Adipocyte (in vitro differentiated cells): ENCODE data around the gene LRMDA.
"Not testable (repeated sequence)": the region's sequence is repeated elsewhere in the genome, so short reads cannot be mapped to it uniquely, and the experiment has no call there.

Source experiments
- DNase-seq: peaks from one replicate; pipeline ENCODE4 v3.0.0-alpha.2; 2015; ENCODE audit warnings: low read depth
- H3K27me3 ChIP-seq: replicated peaks from 2 replicates; pipeline ENCODE4 v1.7.0; 2013; ENCODE audit warnings: mild to moderate bottlenecking, low read length, moderate library complexity; ENCODE audit not compliant: control insufficient read depth, insufficient read depth
- H3K36me3 ChIP-seq: 2 replicates; pipeline ENCODE4 v1.7.0; 2013; ENCODE audit warnings: low read length, mild to moderate bottlenecking, moderate library complexity; ENCODE audit not compliant: control insufficient read depth, insufficient read depth, severe bottlenecking
- H3K4me1 ChIP-seq: 2 replicates; pipeline ENCODE4 v1.7.0; 2013; ENCODE audit warnings: mild to moderate bottlenecking, low read length, moderate library complexity; ENCODE audit not compliant: control insufficient read depth, insufficient read depth
- H3K4me3 ChIP-seq: 2 replicates; pipeline ENCODE4 v1.7.0; 2013; ENCODE audit warnings: mild to moderate bottlenecking, low read length, moderate library complexity
- H3K9ac ChIP-seq: 2 replicates; pipeline ENCODE4 v1.7.0; 2013; ENCODE audit warnings: mild to moderate bottlenecking, low read length, moderate library complexity
- H3K9me3 ChIP-seq: 2 replicates; pipeline ENCODE4 v1.7.0; 2013; ENCODE audit warnings: mild to moderate bottlenecking, low read length, moderate library complexity; ENCODE audit not compliant: control insufficient read depth

Gene LRMDA

GRCh38 chr10:76126607-76127527, 695.4 kb downstream of the LRMDA start:
- H3K27me3 ChIP-seq, result no peaks in the 10 kb centered on the region
- H3K36me3 ChIP-seq, result no peaks in the 10 kb centered on the region
- H3K9ac ChIP-seq, result no peak overlapping the region
- H3K9me3 ChIP-seq, result no peaks in the 10 kb centered on the region
- peak; percentile 75 for DNase-seq
- H3K4me3 ChIP-seq, result peak overlapping the region; percentile 20
- H3K4me1 ChIP-seq, result peaks cover 16% of the 10 kb centered on the region

- Histone ChIP-seq H3K9ac (no peak overlapping the region), H3K9me3 (no peaks in the 10 kb centered on the region), H3K4me1 (peaks cover 16% of the 10 kb centered on the region), H3K36me3 (no peaks in the 10 kb centered on the region), H3K27me3 (no peaks in the 10 kb centered on the region), H3K4me3 (no peak overlapping the region)
- DNase-seq, result no peak
These were observed 696.7 kb downstream of the LRMDA start for GRCh38 chr10:76127984-76128589.

GRCh38 chr10:76129213-76129612, 697.8 kb downstream of the LRMDA start:
- Histone ChIP-seq H3K36me3 (no peaks in the 10 kb centered on the region), H3K9me3 (no peaks in the 10 kb centered on the region), H3K27me3 (no peaks in the 10 kb centered on the region), H3K4me3 (no peak overlapping the region), H3K4me1 (peaks cover 16% of the 10 kb centered on the region), H3K9ac (no peak overlapping the region)
- DNase-seq, result no peak

GRCh38 chr10:76130892-76131291, 699.5 kb downstream of the LRMDA start:
- peaks cover 15% of the 10 kb centered on the region for H3K4me1 ChIP-seq
- H3K4me3 ChIP-seq, result no peak overlapping the region
- no peak overlapping the region for H3K9ac ChIP-seq
- no peak for DNase-seq
- H3K9me3 ChIP-seq, result no peaks in the 10 kb centered on the region
- no peaks in the 10 kb centered on the region for H3K36me3 ChIP-seq
- no peaks in the 10 kb centered on the region for H3K27me3 ChIP-seq

- H3K27me3 ChIP-seq, result no peaks in the 10 kb centered on the region
- no peak overlapping the region for H3K9ac ChIP-seq
- DNase-seq, result peak; percentile 51
- no peaks in the 10 kb centered on the region for H3K4me1 ChIP-seq
- no peak overlapping the region for H3K4me3 ChIP-seq
- no peaks in the 10 kb centered on the region for H3K36me3 ChIP-seq
- no peaks in the 10 kb centered on the region for H3K9me3 ChIP-seq
These were observed 702.3 kb downstream of the LRMDA start for GRCh38 chr10:76133597-76134255.

- Histone ChIP-seq H3K4me1 (no peaks in the 10 kb centered on the region), H3K9ac (no peak overlapping the region), H3K36me3 (no peaks in the 10 kb centered on the region), H3K4me3 (no peak overlapping the region), H3K9me3 (no peaks in the 10 kb centered on the region), H3K27me3 (no peaks in the 10 kb centered on the region)
- DNase-seq, result no peak
These were observed 705.5 kb downstream of the LRMDA start for GRCh38 chr10:76136961-76137360.

GRCh38 chr10:76138286-76138685, 706.9 kb downstream of the LRMDA start:
- H3K4me1 ChIP-seq, result no peaks in the 10 kb centered on the region
- no peak overlapping the region for H3K9ac ChIP-seq
- no peaks in the 10 kb centered on the region for H3K27me3 ChIP-seq
- no peak for DNase-seq
- no peaks in the 10 kb centered on the region for H3K36me3 ChIP-seq
- H3K9me3 ChIP-seq, result no peaks in the 10 kb centered on the region
- H3K4me3 ChIP-seq, result no peak overlapping the region

GRCh38 chr10:76138906-76139305, 707.5 kb downstream of the LRMDA start:
- Histone ChIP-seq H3K4me1 (no peaks in the 10 kb centered on the region), H3K9me3 (no peaks in the 10 kb centered on the region), H3K4me3 (no peak overlapping the region), H3K36me3 (no peaks in the 10 kb centered on the region), H3K9ac (no peak overlapping the region), H3K27me3 (no peaks in the 10 kb centered on the region)
- DNase-seq, result no peak

- H3K36me3 ChIP-seq, result no peaks in the 10 kb centered on the region
- no peaks in the 10 kb centered on the region for H3K27me3 ChIP-seq
- no peak for DNase-seq
- no peaks in the 10 kb centered on the region for H3K4me1 ChIP-seq
- no peak overlapping the region for H3K9ac ChIP-seq
- H3K4me3 ChIP-seq, result no peak overlapping the region
- H3K9me3 ChIP-seq, result no peaks in the 10 kb centered on the region
These were observed 708.0 kb downstream of the LRMDA start for GRCh38 chr10:76139431-76139830.

- H3K27me3 ChIP-seq, result no peaks in the 10 kb centered on the region
- H3K4me1 ChIP-seq, result no peaks in the 10 kb centered on the region
- H3K4me3 ChIP-seq, result no peak overlapping the region
- no peak for DNase-seq
- H3K9me3 ChIP-seq, result no peaks in the 10 kb centered on the region
- no peaks in the 10 kb centered on the region for H3K36me3 ChIP-seq
- no peak overlapping the region for H3K9ac ChIP-seq
These were observed 710.0 kb downstream of the LRMDA start for GRCh38 chr10:76141376-76141775.

GRCh38 chr10:76148217-76148616, 716.8 kb downstream of the LRMDA start:
- not testable (repeated sequence) for DNase-seq, H3K4me3 ChIP-seq, H3K9me3 ChIP-seq, H3K4me1 ChIP-seq, H3K36me3 ChIP-seq, H3K27me3 ChIP-seq, H3K9ac ChIP-seq
